B cell (primary cell): ENCODE results near the gene ZNF614.

ENCODE experiments used
- CTCF ChIP-seq: fragments of 200-600 bp; IDR thresholded peaks from one replicate; pipeline ENCODE4 v1.8.0; 2022; ENCODE audit warnings: antibody characterized with exemption, mild to moderate bottlenecking
- EZH2 ChIP-seq: IDR thresholded peaks from 2 replicates; pipeline ENCODE4 v1.6.1; 2012; ENCODE audit warnings: borderline replicate concordance, low read depth, mild to moderate bottlenecking, moderate library complexity, low read length; ENCODE audit not compliant: insufficient read depth, poor library complexity, severe bottlenecking

GRCh38 chr19:51993422-51993821 lies 34.8 kb downstream of the ZNF614 start:
- TF ChIP-seq CTCF (no peak), EZH2 (no peak)
